IMR-90 (cell line): Measurements from ENCODE around the gene PNMA6E. TPM values are rescaled to one million over a fixed set of nuclear protein-coding genes. Genes with fewer than 3 reads are reported as not detected.

Source experiments
- ATAC-seq: fragments of 200-7000 bp; cut with Tn5 transposase; 2 replicates; pipeline ENCODE4 v1.9.1; 2020; ENCODE audit warnings: low read depth, mild to moderate bottlenecking, moderate library complexity
- BruUV-seq: library from RNA; stranded (reverse); fragments of 400-500 nt; replicated peaks from 2 replicates; lab custom pipeline; 2021; lab: Mats Ljungman, UMichigan
- CTCF ChIA-PET: fragments of 300-600 bp; formaldehyde crosslinking; extraction: SDS; loops from one replicate; lab custom pipeline; 2021; ENCODE audit warnings: antibody characterized with exemption; lab: Yijun Ruan, JAX
- POLR2A ChIA-PET: fragments of 300-600 bp; sonication (Branson Sonifier 250); formaldehyde crosslinking; loops from one replicate; lab custom pipeline; 2022; ENCODE audit warnings: antibody characterized with exemption; ENCODE audit not compliant: unreplicated experiment; lab: Charles Lee
- DNase-seq: peaks from one replicate; pipeline ENCODE4 v3.0.0; 2013
- H2AFZ ChIP-seq: replicated peaks from 2 replicates; pipeline ENCODE3; 2013; ENCODE audit warnings: low read length, mild to moderate bottlenecking; ENCODE audit not compliant: poor library complexity
- H2AK5ac ChIP-seq: 2 replicates; pipeline ENCODE4 v1.6.1; 2013; ENCODE audit warnings: low read depth, low read length, inconsistent platforms
- H2AK9ac ChIP-seq: replicated peaks from 2 replicates; pipeline ENCODE3; 2013; ENCODE audit warnings: mild to moderate bottlenecking, low read depth, low read length, moderate library complexity; ENCODE audit not compliant: poor library complexity
- H2BK120ac ChIP-seq: 2 replicates; pipeline ENCODE4 v1.6.1; 2013; ENCODE audit warnings: low read depth, low read length, inconsistent platforms
- H2BK15ac ChIP-seq: 3 replicates; pipeline ENCODE4 v1.6.1; 2013; ENCODE audit warnings: low read depth, low read length, inconsistent platforms
- H2BK20ac ChIP-seq: 2 replicates; pipeline ENCODE4 v1.6.1; 2013; ENCODE audit warnings: low read depth, mild to moderate bottlenecking, inconsistent platforms, low read length, moderate library complexity
- H2BK5ac ChIP-seq: 2 replicates; pipeline ENCODE4 v1.6.1; 2013; ENCODE audit warnings: mild to moderate bottlenecking, low read depth, low read length, inconsistent platforms; ENCODE audit not compliant: poor library complexity, severe bottlenecking
- H3K14ac ChIP-seq: replicated peaks from 2 replicates; pipeline ENCODE4 v1.6.1; 2013; ENCODE audit warnings: low read depth, low read length, inconsistent platforms
- H3K18ac ChIP-seq: 2 replicates; pipeline ENCODE4 v1.6.1; 2013; ENCODE audit warnings: low read depth, low read length, control low read depth
- H3K23ac ChIP-seq: 2 replicates; pipeline ENCODE4 v1.6.1; 2013; ENCODE audit warnings: low read depth, low read length, inconsistent platforms
- H3K27ac ChIP-seq: 2 replicates; pipeline ENCODE4 v1.5.1; 2013; ENCODE audit warnings: mild to moderate bottlenecking, control low read depth, low read length; ENCODE audit not compliant: insufficient read depth
- H3K27me3 ChIP-seq: 2 replicates; pipeline ENCODE4 v1.6.1; 2013; ENCODE audit warnings: low read length; ENCODE audit not compliant: control insufficient read depth, insufficient read depth
- H3K36me3 ChIP-seq: 2 replicates; pipeline ENCODE4 v1.6.1; 2013; ENCODE audit warnings: low read length, mixed read lengths; ENCODE audit not compliant: control insufficient read depth, insufficient read depth
- H3K4ac ChIP-seq: 2 replicates; pipeline ENCODE4 v1.6.1; 2013; ENCODE audit warnings: low read depth, low read length, inconsistent platforms
- H3K4me1 ChIP-seq: 2 replicates; pipeline ENCODE4 v1.6.1; 2013; ENCODE audit warnings: low read length, mixed read lengths; ENCODE audit not compliant: control insufficient read depth, insufficient read depth
- H3K4me2 ChIP-seq: 2 replicates; pipeline ENCODE4 v1.6.1; 2013; ENCODE audit warnings: low read depth, mild to moderate bottlenecking, control low read depth, low read length, moderate library complexity
- H3K4me3 ChIP-seq: 2 replicates; pipeline ENCODE4 v1.5.1; 2013; ENCODE audit warnings: low read depth, mild to moderate bottlenecking, control low read depth, low read length, moderate library complexity; ENCODE audit not compliant: insufficient read depth
- H3K56ac ChIP-seq: 2 replicates; pipeline ENCODE4 v1.6.1; 2013; ENCODE audit warnings: low read length, inconsistent platforms; ENCODE audit not compliant: insufficient read depth; ENCODE audit errors: extremely low read depth
- H3K79me1 ChIP-seq, 2 experiments: 2 replicates each; pipeline ENCODE4 v1.6.1; 2013; ENCODE audit warnings: low read length in 2 of 2, inconsistent platforms in 1 of 2, low read depth in 1 of 2
- H3K9ac ChIP-seq: 2 replicates; pipeline ENCODE4 v1.6.1; 2013; ENCODE audit warnings: low read depth, low read length, control low read depth
- H3K9me1 ChIP-seq: 2 replicates; pipeline ENCODE4 v1.6.1; 2013; ENCODE audit warnings: low read length, inconsistent platforms; ENCODE audit not compliant: insufficient read depth
- H3K9me3 ChIP-seq: 2 replicates; pipeline ENCODE4 v1.6.1; 2013; ENCODE audit warnings: low read length; ENCODE audit not compliant: control insufficient read depth, insufficient read depth
- H4K20me1 ChIP-seq: 2 replicates; pipeline ENCODE4 v1.6.1; 2013; ENCODE audit warnings: low read length, inconsistent platforms; ENCODE audit not compliant: insufficient read depth
- H4K5ac ChIP-seq: 2 replicates; pipeline ENCODE4 v1.6.1; 2013; ENCODE audit warnings: mild to moderate bottlenecking, low read depth, low read length, control low read depth
- H4K8ac ChIP-seq, 2 experiments: 2 replicates each; pipeline ENCODE4 v1.6.1; 2013; ENCODE audit warnings: low read depth in 2 of 2, low read length in 2 of 2, control low read depth in 1 of 2, inconsistent platforms in 1 of 2
- H4K91ac ChIP-seq: 2 replicates; pipeline ENCODE4 v1.6.1; 2013; ENCODE audit warnings: low read depth, low read length, inconsistent platforms; ENCODE audit not compliant: insufficient read depth
- BHLHE40 ChIP-seq: fragments of 150-350 bp; IDR thresholded peaks from 2 replicates; pipeline ENCODE4 v1.6.1; 2016; ENCODE audit warnings: mild to moderate bottlenecking, low read depth, low read length
- RCOR1 ChIP-seq: IDR thresholded peaks from 2 replicates; pipeline ENCODE4 v1.6.1; 2012; ENCODE audit warnings: mild to moderate bottlenecking, low read length, improper control_type of control experiment; ENCODE audit not compliant: insufficient replicate concordance
- whole genome bisulfite sequencing, 2 experiments: methylation state at CpG; one replicate each; pipeline versions ENCODE4 v1.1.5 to v1.1.7; 2013; ENCODE audit warnings: missing lambda C conversion rate in 2 of 2; ENCODE audit not compliant: insufficient read length in 1 of 2; ENCODE audit errors: extremely low coverage in 2 of 2; 5-methylcytosine and 5-hydroxymethylcytosine counted together
- dilution Hi-C: fragments of 300-500 bp; cut with HindIII; formaldehyde crosslinking; loops from one replicate; pipeline ENCODE4 v1.14.3; 2018; ENCODE audit warnings: low sequenced_read_pairs; ENCODE audit not compliant: unreplicated experiment
- in situ Hi-C: fragments of 300-500 bp; cut with MboI; formaldehyde crosslinking; loops from 3 replicates; pipeline ENCODE4 v1.14.3; 2019; ENCODE audit warnings: low sequenced_read_pairs, inconsistent platforms, mixed read lengths
- intact Hi-C: fragments of 100-400 bp; cut with micrococcal nuclease; formaldehyde crosslinking; loops from 2 replicates; pipeline ENCODE4 v1.10.0; 2022
- polyA plus RNA-seq, 3 experiments: library from polyadenylated mRNA; depleted of rRNA; stranded (reverse); fragments of >200 nt; gene quantifications; 2 replicates each; pipeline ENCODE4 v1.2.3, GENCODE V29; 2012; ENCODE audit warnings: low replicate concordance in 1 of 3
- total RNA-seq: library from RNA; depleted of rRNA; stranded (reverse); fragments of >200 nt; gene quantifications from 2 replicates; pipeline ENCODE4 v1.2.3, GENCODE V29; 2012
- TF ChIP-seq, protein P1 (sequence below): fragments of 150-350 bp; IDR thresholded peaks from 2 replicates; pipeline ENCODE4 v1.6.1; 2017; ENCODE audit warnings: mild to moderate bottlenecking, antibody characterized with exemption, low read length, low read depth

PNMA6E gene
- total and polyA plus RNA-seq, 2 of the 4 experiments (the other 2 are of a cell fraction) = not detected

DNA sequence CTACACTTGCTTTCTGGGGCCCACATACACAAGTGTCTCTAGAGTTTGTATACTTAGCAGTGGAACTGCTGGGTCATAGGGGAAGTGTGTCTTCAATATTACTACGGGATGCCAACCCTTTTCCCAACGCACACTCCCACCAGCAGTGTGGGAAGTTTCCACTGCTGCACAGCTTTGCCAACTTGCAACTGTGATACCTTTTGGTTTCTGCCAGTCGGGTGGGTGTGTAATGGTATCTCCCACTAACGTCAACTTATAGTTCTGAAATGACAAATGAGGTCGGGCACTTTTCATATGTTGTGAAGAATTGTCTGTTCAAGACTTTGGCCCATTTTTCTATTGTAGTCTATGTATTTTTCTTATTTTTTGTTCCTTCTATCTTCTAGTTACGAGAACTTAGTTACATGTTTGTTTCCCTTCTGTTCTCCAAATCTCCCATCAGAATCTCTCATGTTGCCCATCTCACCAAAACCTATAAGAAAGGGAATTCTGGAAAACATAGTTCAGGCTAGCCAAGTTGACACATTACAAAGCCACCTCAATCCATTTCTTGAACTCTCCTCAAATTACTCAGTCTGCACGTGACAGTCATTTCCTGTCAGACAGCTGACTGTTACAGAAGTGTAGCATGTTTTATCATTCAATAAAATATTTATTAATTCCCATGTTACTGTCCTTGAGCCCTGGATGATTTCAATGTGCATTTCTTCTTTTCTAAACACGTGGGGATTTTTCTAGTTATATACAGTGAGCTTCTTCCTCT is 30.7 kb downstream of the PNMA6E start:
- H2AFZ ChIP-seq = no peak overlapping the region
- no peak overlapping the region for H3K56ac ChIP-seq
- ChIA-PET CTCF (no interaction called here), POLR2A (no interaction called here)
- H2BK15ac ChIP-seq = no peak overlapping the region
- H2BK5ac ChIP-seq = no peak overlapping the region
- H2AK9ac ChIP-seq = no peak overlapping the region
- TF ChIP-seq BHLHE40 = peak; percentile 58
- no peak for TF ChIP-seq RCOR1
- TF ChIP-seq, protein P1, sequence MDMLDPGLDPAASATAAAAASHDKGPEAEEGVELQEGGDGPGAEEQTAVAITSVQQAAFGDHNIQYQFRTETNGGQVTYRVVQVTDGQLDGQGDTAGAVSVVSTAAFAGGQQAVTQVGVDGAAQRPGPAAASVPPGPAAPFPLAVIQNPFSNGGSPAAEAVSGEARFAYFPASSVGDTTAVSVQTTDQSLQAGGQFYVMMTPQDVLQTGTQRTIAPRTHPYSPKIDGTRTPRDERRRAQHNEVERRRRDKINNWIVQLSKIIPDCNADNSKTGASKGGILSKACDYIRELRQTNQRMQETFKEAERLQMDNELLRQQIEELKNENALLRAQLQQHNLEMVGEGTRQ = peak; percentile 39; the same call in 1 of the 2 replicates
- H3K4me3 ChIP-seq = no peak overlapping the region
- no peak overlapping the region for H2BK120ac ChIP-seq
- no peak overlapping the region for H3K23ac ChIP-seq
- H3K79me1 ChIP-seq = no peaks in the 10 kb centered on the region
- DNase-seq (peak; percentile 4), ATAC-seq (no peak)
- in situ Hi-C loops (no loop called here), intact Hi-C loops (no loop called here), dilution Hi-C loops (no loop called here)
- H3K27me3 ChIP-seq = peaks cover 8% of the 10 kb centered on the region
- H4K20me1 ChIP-seq = no peaks in the 10 kb centered on the region
- no peaks in the 10 kb centered on the region for H3K4me1 ChIP-seq
- WGBS, 2 experiments = no CpG with 5 or more reads among the region's 8 CpGs
- H3K9ac ChIP-seq = no peak overlapping the region
- H4K91ac ChIP-seq = no peak overlapping the region
- no peaks in the 10 kb centered on the region for H3K36me3 ChIP-seq
- no peaks in the 10 kb centered on the region for H3K9me1 ChIP-seq
- 0 out of 2 replicates have a peak, but pooled peaks cover 2% of the 10 kb centered on the region for H3K9me3 ChIP-seq
- no peak overlapping the region for H2BK20ac ChIP-seq
- BruUV-seq = no TSS peak
- H3K18ac ChIP-seq = no peak overlapping the region
- H4K8ac ChIP-seq = no peak overlapping the region
- no peak overlapping the region for H3K27ac ChIP-seq
- H3K4me2 ChIP-seq = no peak overlapping the region
- H2AK5ac ChIP-seq = no peak overlapping the region
- H4K5ac ChIP-seq = no peak overlapping the region
- no peak overlapping the region for H3K14ac ChIP-seq
- no peak overlapping the region for H3K4ac ChIP-seq
